GM18951 (cell line): ENCODE measurements around the gene SELL.
"Not testable (repeated sequence)": the region's sequence is repeated elsewhere in the genome, so short reads cannot be mapped to it uniquely, and the experiment has no call there.

Source experiments
- POLR2A ChIP-seq: IDR thresholded peaks from 4 replicates; pipeline ENCODE4 v1.6.1; 2011; ENCODE audit warnings: mild to moderate bottlenecking; ENCODE audit not compliant: insufficient read length, insufficient read depth; ENCODE audit errors: extremely low read depth
- in situ Hi-C: fragments of 300-500 bp; cut with MboI; formaldehyde crosslinking; loops from one replicate; pipeline ENCODE4 v1.12.0; 2022; ENCODE audit warnings: low sequenced_read_pairs, mixed read lengths, inconsistent platforms; ENCODE audit not compliant: unreplicated experiment

The SELL gene

GRCh38 chr1:169725930-169726329 is 14.5 kb upstream of the SELL start:
- TF ChIP-seq POLR2A: no peak
- in situ Hi-C loops: no loop called here

GRCh38 chr1:169724168-169724567 is 12.7 kb upstream of the SELL start:
- TF ChIP-seq POLR2A: no peak
- in situ Hi-C loops: no loop called here

GRCh38 chr1:169723763-169724162 is 12.3 kb upstream of the SELL start:
- in situ Hi-C loops: no loop called here

GRCh38 chr1:169722779-169723178 is 11.4 kb upstream of the SELL start:
- in situ Hi-C loops: no loop called here
- TF ChIP-seq POLR2A: no peak

More at GRCh38 chr1:169723763-169724162, 12.3 kb upstream of the SELL start:
- TF ChIP-seq POLR2A: no peak

- in situ Hi-C loops: not testable (repeated sequence)
These were observed 3.7 kb upstream of the SELL start for GRCh38 chr1:169715100-169715499.

GRCh38 chr1:169713090-169713489 is 1.7 kb upstream of the SELL start:
- in situ Hi-C loops: not testable (repeated sequence)

GRCh38 chr1:169712309-169712631 is 850 bp upstream of the SELL start:
- in situ Hi-C loops: no loop called here
- no peak for TF ChIP-seq POLR2A

GRCh38 chr1:169708647-169709046 is 2.8 kb downstream of the SELL start:
- in situ Hi-C loops: loop anchor here (10.0 kb wide), 1 partner anchor 104 kb away; no protein-coding TSS in a partner anchor
- no peak for TF ChIP-seq POLR2A

GRCh38 chr1:169707912-169708604 is 3.4 kb downstream of the SELL start:
- in situ Hi-C loops: loop anchor here (10.0 kb wide), 1 partner anchor 103 kb away; no protein-coding TSS in a partner anchor
- TF ChIP-seq POLR2A: no peak

- no peak for TF ChIP-seq POLR2A
- in situ Hi-C loops: loop anchor here (10.0 kb wide), 1 partner anchor 100 kb away; no protein-coding TSS in a partner anchor
These were observed 6.6 kb downstream of the SELL start for GRCh38 chr1:169704797-169705196.

- no peak for TF ChIP-seq POLR2A
- in situ Hi-C loops: loop anchor here (10.0 kb wide), 1 partner anchor 97 kb away; no protein-coding TSS in a partner anchor
These were observed 10.0 kb downstream of the SELL start for GRCh38 chr1:169701261-169702005.

- no peak for TF ChIP-seq POLR2A
- in situ Hi-C loops: loop anchor here (10.0 kb wide), 1 partner anchor 95 kb away; no protein-coding TSS in a partner anchor
These were observed 11.7 kb downstream of the SELL start for GRCh38 chr1:169699707-169700106.

GRCh38 chr1:169698976-169699375 is 12.4 kb downstream of the SELL start:
- in situ Hi-C loops: no loop called here
- no peak for TF ChIP-seq POLR2A

GRCh38 chr1:169697755-169698154 is 13.7 kb downstream of the SELL start:
- no peak for TF ChIP-seq POLR2A
- in situ Hi-C loops: no loop called here
